HG03520 (cell line): ENCODE results near the gene TANK.
A peak's percentile ranks its signal among the peaks of the same experiment; 100 is the strongest.
"Not testable (repeated sequence)": the region's sequence is repeated elsewhere in the genome, so short reads cannot be mapped to it uniquely, and the experiment has no call there.

Experiments
- ATAC-seq: cut with Tn5 transposase; IDR thresholded peaks from one replicate; pipeline ENCODE4 v1.9.1; 2021; ENCODE audit warnings: mild to moderate bottlenecking, moderate library complexity; ENCODE audit not compliant: unreplicated experiment

TANK gene

GRCh38 chr2:161132384-161132783, 27.8 kb upstream of the TANK start:
- ATAC-seq: not testable (repeated sequence)

DNA sequence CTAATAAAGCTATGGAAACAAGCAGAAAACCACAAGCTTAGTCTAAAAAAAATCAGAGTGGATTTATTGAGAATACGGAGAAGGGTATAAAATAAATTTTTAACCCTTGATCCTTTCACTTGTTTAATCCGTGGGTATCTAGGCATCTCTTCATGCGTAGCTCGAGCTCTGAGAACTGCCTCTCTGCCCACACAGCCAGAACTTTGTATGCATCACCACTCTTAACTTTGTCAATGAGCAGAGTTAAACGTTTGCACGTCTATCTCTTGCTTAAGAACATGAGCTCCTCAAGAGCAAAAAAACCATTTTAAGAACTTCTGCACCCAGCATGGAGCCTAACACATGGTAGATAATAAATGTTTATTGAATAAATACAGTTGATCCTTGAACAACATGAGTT, 26.9 kb upstream of the TANK start:
- ATAC-seq: no peak

DNA sequence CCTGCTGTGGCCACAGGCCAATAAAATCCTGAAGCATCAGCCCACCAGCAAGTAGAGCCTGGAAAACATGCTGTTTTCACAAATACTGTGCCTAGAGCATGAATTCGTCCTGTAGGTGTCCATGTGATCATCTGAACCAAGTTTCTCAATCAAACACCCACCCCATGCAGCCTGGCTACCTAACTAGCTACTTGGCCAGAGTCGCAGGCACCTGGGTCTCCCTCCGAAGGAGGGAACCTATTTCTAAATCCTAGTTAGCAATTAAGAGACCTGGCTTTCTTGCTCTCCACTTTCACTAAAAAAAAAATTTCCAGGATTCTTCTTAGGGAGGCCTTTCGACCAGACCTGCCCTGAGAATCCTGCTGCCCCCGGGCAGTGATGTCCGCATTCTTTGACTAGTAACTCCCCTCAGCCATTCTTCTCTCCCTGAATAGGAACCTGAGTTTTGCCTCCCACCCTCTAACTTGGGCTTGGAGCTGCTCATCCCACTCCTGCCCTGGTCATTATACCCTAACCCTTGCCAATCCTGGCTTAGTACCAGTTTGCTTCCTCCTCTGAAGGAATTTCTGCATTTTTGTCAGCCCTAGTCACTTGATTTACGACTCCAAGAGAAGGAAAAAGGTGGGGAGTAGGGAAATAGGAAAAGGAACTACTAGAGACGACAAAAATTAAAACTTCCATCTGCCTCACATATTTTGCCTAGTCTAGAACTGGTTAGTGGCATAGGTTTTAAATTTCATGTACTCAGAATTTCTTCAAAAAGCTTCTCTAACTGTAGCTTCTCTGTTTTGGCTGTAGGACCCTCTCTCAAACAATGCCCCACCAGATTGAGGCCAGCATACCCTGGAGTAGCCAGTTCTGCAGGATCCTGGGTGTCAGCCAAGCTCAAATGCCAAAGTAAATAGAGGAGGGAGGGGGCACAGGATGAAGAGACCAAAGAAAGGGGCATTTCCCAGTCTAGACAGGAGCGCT, 25.4 kb upstream of the TANK start:
- no peak for ATAC-seq

DNA sequence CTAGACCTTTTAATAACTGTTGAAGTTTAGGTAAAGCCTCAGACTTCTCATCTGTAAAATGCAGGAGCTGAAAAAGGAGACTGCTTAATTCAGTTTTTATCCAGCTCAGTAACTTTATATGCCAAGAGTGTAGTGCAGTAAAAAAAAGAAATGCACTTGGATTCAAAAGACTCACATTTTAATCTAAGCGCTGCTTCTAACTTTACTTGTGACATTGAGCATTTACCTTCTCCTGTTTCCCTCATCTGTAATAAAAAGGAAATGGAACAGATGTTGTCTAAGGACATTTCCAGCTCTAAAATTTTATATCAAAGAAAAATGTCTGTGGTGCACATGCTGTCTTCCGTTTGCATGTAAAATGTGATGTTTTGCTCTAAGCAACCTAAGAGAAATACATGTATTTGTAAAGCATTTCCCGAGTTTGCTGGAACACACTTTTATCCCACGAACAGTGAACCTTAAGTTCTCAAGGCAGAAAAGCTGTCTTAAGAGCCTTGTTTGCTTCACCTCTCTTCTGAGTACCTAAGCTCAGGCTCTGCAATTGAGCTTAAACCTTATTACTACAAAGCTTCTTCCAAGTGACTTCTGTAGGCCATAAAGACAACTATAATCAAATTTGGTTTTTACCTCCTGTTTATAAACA, 24.2 kb upstream of the TANK start:
- ATAC-seq: no peak

GRCh38 chr2:161136696-161137324, 23.4 kb upstream of the TANK start:
- peak; percentile 81 for ATAC-seq

DNA sequence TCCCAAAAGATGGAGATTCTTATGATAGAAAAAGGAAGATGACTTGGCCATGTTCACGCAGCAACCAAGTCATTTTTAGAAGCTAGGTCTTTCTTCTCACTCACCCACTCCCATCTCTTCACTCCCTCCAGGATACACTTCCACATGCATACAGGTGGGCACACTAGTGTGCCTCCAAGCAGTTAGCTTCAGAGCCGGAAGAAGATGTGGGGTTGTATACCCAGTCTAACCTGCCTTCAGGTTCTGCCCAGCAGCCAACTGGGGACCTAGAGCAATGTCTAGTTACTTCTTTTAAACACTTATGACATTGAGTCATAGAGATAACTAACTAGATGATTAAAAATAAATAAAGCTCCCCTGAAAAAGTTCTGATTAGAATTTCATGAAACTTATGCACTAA, 21.8 kb upstream of the TANK start:
- peak; percentile 18 for ATAC-seq

- ATAC-seq: peak; percentile 31
Observed at GRCh38 chr2:161139098-161139987, 20.9 kb upstream of the TANK start.

GRCh38 chr2:161141033-161141432, 19.2 kb upstream of the TANK start:
- ATAC-seq: peak; percentile 23

- peak; percentile 55 for ATAC-seq
Observed at GRCh38 chr2:161146209-161146775, 13.9 kb upstream of the TANK start.

GRCh38 chr2:161146996-161147395, 13.2 kb upstream of the TANK start:
- ATAC-seq: no peak

DNA sequence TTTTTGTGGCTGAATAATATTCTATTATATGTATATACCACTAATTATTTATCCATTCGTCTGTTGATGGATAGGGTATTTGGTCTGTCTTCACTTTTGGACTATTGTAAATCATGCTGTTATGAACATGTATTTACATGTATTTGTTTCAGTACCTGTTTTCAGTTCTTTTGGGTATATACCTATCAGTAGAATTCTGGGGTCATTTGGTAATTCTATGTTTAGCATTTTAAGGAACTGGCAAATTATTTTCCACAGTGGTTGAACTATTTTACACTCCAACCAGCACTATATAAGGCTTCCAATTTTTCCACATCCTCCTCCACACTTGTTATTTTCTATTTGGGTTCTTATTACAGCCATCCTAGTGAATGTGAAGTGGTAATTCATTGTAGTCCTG, 12.4 kb upstream of the TANK start:
- no peak for ATAC-seq

DNA sequence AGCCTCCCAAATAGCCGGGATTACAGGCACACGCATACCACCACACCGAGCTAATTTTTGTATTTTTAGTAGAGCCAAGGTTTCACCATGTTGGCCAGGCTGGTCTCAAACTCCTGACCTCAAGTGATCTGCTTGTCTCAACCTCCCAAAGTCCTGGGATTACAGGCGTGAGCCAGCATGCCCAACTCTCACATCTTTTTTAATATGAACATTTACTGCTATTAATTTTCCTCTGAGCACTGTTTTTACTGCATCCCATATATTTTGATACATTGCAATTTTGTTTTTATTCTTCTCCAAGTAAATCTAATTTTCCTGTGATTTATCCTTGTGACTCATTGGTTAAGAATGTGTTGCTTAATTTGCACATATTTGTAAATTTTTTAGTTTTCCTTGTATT, 9.5 kb upstream of the TANK start:
- ATAC-seq: no peak

DNA sequence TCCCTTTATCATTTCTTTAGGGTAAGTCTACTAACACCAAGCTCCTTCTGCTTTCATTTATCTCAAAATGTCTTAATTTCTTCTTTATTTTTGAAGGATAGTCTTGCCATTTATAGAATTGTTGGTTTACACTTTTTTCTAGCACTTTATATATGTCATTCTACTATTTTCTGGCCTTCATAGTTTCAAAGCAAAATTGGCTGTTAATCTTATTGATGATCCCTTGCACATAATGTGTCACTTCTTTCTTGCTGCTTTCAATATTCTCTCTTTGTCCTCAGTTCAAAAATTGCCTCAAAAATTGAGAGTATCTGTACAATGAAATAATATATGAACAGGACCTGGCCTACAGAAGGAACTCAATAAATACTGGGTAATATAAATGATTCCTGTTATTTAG, 7.9 kb upstream of the TANK start:
- no peak for ATAC-seq

DNA sequence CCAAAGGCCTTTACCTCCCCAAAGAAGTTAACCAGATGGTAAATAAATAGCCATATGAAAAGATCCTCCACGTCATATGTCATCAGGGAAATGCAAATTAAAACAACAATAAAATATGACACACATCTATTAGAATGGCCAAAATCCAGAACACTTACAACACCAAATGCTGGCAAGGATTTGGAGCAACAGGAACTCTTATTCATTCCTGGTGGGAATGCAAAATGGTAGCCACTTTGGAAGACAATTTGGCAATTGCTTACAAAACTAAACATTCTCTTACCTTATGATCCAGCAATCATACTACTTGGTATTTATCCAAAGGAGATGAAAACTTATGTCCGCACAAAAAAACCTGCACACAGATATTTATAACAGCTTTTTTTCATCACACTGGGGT, 1.3 kb upstream of the TANK start:
- no peak for ATAC-seq

- ATAC-seq: peak; percentile 6
Observed at GRCh38 chr2:161159456-161160225, 587 bp upstream of the TANK start.

GRCh38 chr2:161161074-161161706, 962 bp downstream of the TANK start:
- peak; percentile 23 for ATAC-seq

DNA sequence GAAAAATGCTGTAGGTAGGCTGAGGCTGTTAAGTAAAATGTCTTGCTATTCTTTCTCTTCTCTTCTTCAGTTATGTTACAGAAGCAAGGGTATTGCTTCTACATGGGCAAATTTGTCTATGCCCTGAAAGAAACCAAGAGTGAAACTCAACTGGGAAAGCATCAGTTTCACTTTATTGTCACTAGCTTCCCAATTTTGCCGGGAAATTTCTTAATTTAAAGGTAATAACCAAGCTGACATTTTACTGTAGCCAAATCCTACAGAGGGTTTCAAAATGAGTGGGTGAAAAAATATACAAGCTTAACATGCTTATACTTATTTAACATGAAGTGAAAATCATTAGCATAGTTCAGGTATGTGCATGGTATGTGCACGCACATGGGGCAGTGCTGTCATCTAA, 3.2 kb downstream of the TANK start:
- no peak for ATAC-seq

DNA sequence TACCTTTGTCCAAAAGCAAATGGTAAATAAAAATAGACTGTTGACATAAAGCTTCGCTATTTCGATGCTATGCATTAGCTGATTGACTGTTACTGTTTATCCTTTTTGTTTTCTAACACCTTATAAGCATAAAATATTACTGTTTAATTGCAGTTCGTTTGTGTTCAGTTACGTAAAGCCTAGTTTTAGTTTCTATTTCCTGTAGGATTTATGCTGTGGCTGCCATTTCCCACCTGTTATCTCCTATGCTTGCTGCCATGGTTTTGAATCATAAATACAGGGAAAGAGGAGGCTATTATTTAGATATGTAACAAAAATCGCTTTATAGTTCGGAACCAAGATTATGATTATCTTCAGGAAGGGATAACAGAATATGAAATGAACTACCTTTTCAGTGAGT, 3.9 kb downstream of the TANK start:
- no peak for ATAC-seq

DNA sequence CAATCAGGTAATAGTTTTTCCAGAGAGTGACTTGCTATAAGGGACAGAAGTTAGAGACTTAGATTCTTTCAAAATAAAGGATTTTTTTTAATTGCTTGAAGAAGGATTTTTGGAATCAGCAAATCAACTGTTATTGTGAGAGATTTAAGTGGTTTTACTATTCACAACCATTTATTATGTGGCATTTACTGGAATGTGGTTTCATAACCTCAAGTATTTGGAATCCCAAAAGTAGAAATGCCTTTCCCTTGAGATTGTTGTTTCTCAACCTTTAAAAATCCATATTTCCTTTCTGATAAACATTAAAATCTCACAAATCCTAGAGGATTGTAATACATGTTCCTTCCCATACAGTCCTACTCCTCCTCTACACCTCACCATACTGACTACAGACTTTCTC, 5.0 kb downstream of the TANK start:
- no peak for ATAC-seq
